Measurements from ENCODE around the gene GBP3.
"Not testable (repeated sequence)": the region's sequence is repeated elsewhere in the genome, so short reads cannot be mapped to it uniquely, and the experiment has no call there.

The GBP3 gene

DNA sequence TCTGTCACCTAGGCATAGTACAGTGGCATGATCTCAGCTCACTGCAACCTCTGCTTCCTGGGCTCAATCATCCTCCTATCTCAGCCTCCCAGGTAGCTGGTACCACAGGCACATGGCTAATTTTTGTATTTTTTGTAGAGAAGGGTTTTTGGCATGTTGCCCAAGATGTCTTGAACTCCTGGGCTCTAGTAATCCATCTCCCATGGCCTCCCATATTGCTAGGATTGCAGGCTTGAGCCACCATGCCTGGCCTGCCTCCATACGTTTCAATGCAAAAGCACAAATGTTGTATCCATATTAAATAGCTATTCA, 17.6 kb upstream of the GBP3 start:
- no peak for DNase-seq (ENCODE audit: low read depth)

DNA sequence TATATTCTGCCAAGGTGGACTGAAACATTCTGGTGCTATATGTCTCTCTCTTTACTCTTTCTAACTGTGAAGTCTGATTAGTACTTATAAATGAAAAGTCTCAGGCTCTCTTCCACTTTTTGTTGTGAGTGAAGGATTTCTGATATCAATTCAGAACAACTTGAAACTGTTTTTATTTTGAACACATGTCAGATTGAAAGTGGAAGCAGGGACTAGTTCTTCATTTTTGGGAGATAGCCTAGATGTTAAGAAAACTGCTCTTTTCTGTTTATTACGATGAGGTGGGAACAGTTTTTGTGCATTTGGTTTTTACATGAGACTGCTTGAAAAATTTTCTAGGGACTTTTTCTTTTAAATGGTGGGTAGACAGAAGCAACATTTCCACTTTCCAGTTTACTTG, 14.5 kb upstream of the GBP3 start:
- no peak for DNase-seq (ENCODE audit: low read depth)

DNA sequence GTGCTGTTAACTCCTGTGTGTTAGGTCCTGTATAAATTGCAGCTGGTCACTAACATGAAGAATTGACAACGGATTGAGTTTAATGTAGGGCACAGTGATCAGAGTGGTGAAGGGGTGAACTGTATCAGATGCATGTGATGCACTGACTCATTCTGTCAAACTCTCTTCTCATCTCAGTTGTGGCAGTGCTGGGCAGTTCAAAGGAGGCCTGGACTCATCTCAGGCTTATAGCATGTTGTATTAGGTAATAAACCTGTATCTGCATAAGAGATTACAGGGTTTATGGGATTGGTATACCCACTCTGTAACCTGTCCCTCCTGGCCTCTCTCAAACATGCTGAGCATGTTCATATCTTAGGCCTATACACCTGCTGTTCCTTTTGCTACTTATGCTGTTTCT, 12.4 kb upstream of the GBP3 start:
- DNase-seq (ENCODE audit: low read depth): no peak

DNA sequence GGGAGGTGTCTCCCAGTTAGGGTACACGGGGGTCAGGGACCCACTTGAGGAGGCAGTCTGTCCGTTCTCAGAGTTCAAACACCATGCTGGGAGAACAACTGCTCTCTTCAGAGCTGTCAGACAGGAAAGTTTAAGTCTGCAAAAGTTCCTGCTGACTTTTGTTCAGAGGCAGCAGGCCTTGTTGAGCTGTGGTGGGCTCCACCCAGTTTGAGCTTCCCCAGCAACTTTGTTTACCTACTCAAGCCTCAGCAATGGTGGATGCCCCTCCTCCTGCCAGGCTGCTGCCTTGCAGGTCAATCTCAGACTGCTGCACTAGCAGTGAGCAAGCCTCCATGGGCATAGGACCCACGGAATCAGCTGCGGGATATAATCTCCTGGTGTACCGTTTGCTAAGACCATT, 11.3 kb upstream of the GBP3 start:
- DNase-seq (ENCODE audit: low read depth): not testable (repeated sequence)

DNA sequence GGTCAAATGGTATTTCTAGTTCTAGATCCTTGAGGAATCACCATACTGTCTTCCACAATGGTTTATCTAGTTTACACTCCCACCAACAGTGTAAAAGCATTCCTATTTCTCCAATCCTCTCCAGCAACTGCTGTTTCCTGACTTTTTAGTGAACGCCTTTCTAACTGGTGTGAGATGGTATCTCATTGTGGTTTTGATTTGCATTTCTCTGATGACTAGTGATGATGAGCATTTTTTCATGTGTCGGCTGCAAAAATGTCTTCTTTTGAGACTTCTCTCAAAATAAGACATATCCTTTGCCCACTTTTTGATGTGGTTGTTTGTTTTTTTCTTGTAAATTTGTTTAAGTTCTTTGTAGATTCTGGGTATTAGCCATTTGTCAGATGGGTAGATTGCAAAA, 6.4 kb upstream of the GBP3 start:
- DNase-seq (ENCODE audit: low read depth): not testable (repeated sequence)

DNA sequence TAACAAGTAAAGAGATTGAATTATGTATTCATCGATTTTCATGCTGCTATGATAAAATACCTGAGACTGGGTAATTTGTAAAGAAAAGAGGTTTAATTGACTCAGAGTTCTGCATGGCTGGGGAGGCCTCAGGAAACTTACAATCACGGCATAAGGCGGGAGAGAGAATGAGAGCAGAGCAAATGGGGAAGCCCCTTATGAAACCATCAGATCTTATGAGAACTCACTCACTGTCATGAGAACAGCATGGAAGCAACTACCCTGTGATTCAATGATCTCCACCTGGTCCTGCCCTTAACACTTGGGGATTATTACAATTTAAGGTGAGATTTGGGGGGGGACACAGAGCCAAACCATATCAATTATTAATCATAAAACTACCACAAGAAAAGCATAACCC, 3.3 kb upstream of the GBP3 start:
- DNase-seq (ENCODE audit: low read depth): no peak

DNA sequence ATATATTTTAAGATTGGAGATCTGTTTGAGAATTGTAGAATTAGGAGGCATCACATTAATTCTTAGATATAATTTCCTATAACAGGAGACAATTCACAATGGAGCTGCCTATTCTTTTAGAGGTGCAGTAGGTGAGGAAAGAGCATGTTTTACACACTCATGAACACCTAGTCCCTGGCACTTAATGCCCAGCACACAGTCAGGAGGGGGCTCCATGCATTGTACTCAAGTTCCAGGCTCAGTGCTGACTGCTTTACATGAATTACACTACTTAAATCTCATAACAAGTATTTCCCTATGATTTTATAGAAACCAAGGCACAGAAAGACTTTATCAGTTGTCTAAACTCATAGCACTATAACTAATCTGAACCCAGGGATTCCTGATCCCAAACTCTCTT, 360 bp upstream of the GBP3 start:
- DNase-seq (ENCODE audit: low read depth): no peak

DNA sequence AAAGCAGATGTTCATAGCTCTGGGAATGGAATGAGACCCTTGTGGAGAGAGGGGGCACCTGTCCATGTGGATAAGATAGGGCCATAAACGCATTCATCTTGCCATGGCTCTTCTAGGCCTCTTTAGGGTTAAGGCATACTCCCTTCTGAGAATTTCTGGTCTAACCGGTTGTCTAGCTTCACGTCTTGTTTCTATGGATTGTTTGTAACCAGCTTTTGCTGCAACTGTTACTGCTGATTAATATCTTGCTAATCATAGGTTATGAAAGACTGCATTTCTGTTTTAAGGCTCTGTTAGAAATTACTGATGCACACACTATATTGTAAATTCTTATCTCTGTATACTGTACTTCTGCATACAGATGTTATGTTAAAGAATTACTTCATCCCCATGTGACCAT, 4.3 kb downstream of the GBP3 start:
- not testable (repeated sequence) for DNase-seq (ENCODE audit: low read depth)

DNA sequence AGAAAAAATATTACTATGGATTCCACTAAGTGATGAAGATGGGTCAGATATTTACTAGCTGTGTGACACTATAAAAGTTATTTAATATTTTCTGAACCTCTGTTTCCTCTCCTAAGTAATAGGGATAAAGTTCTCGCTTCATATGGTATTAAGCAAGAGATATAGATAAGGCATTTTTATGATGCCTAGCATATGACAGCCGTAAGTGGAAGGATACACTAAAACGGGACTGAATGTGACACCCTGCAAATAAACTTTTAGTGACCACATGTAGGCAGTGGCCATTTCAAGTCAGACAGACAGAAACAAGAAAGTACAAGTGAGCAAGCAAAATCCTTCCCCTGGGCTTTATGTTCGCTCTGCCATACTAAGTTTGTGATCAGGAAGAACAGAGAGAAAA, 14.2 kb downstream of the GBP3 start:
- DNase-seq (ENCODE audit: low read depth): no peak

DNA sequence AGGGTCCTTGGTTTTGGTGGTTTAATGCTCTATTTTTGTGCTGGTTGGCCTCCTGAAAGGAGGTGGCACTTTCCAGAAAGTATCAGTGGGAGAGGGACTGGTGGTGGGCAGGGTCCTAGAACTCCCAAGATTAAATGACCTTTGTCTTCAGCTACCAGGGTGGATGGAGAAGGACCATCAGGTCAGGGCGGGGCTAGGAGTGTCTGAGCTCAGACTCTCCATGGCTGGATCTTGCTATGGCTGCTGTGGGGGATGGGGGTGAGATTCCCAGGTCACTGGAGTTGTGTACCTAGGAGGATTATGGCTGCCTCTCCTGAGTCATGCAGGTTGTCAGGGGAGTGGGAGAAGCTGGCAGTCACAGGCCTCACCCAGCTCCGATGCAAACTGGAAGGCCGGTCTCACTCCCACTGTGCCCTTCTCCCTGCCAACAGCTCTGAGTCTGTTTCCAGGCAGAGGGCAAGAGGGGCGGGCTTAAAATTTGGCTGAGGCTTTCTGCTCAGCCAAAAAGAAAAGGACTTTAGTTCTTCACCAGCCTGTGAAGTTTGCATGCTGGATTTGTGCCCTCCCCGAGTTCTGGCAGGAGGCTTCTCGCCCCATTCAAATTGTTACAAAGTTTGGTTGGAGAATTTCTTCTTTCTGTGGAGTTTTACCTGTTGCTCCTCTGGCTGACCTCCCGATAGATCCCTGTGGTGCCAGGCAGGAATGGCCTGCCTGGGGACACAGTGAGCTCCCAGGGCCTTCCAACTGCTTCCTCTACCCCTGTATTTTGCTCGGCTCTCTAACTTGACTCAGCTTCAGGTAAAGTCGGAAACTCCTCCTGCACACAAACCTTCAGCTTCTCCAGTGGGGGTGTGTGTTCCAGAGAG, 17.1 kb downstream of the GBP3 start:
- no peak for DNase-seq (ENCODE audit: low read depth)

DNA sequence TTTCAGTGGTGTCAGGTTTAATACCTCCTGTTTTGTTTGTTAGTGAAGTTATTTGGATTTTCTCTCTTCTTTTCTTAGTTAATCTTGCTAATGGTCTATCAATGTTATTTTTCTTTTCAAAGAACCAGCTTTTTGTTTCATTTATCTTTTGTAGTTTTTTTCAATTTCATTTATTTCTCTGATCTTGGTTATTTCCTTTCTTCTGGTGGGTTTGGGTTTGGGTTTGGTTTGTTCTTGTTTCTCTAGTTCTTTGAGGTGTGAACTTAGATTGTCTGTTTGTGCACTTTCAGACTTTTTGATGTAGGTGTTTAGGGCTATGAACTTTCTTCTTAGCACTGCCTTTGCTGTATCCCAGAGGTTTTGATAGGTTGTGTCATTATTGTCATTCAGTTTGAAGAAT, 20.5 kb downstream of the GBP3 start:
- not testable (repeated sequence) for DNase-seq (ENCODE audit: low read depth)

DNA sequence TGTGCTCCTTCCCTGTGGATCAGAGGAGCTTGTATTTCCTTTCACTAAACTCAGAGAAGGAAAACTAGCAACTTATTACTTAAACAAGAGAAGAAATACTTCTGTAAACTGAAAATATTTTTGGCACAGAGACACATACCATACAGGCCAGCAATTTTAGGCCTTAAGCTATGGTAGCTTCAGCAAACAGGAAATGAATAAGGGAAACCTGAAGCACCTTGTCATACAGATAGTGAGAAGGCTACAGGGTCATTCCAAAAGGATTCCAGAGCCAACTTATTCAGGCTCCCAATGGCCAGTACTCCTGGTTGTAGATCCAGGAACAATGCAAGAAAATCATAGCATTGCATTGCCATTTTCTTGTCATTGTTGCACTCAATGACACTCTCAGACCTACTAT, 21.2 kb downstream of the GBP3 start:
- no peak for DNase-seq (ENCODE audit: low read depth)

DNA sequence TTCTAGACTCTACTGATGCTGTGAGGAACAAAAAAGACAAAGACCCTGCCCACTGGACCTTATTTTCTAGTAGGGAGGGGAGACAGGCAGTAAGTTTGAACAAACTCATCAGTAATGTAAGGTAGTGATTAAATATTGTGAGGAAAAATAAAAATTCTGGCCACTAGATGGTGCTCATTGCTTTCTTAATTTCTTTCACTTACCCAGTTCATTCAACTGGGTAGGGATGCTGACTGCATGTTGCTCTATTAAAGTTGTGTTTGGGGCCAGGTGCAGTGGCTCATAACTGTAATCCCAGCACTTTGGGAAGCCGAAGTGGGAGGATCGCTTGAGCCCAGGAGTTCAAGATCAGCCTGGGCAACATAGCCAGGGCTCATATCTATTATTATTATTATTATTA, 23.9 kb downstream of the GBP3 start:
- DNase-seq (ENCODE audit: low read depth): peak; percentile 53

DNA sequence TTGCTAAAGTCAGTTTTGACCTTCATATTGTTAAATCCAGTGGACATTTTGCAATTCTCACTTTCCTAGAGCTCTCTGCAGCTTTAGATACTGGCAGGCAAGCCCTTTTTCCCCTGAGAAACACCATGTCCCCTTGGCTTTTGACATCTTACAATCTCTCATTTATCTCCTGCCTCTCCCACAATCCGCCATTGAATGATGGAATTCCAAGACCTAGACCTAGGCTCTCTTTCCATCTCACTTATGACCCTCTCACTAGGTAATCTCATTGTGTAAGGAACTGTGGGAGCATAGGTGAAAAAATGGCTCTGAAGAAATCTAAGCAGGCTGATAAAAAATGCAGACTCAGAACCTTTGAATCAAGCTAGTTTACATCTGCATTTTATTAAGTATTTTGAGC, 32.2 kb downstream of the GBP3 start:
- no peak for DNase-seq (ENCODE audit: low read depth)

DNA sequence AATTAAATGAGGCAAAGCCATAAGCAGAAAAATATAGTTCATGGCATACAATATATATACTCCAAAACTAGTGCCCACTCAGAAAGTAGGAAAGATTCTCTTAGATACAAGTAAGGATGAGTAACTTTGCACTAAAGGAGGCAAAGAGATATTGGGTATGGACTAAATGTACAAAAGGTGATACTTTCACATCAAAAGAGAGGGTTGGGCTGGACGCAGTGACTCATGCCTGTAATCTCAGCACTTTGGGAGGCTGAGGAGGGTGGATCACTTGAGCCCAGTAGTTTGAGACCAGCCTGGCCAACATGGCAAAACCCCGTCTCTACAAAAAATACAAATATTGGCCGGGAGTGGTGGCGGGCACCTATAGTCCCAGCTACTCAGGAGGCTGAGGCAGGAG, 37.0 kb downstream of the GBP3 start:
- no peak for DNase-seq (ENCODE audit: low read depth)

DNA sequence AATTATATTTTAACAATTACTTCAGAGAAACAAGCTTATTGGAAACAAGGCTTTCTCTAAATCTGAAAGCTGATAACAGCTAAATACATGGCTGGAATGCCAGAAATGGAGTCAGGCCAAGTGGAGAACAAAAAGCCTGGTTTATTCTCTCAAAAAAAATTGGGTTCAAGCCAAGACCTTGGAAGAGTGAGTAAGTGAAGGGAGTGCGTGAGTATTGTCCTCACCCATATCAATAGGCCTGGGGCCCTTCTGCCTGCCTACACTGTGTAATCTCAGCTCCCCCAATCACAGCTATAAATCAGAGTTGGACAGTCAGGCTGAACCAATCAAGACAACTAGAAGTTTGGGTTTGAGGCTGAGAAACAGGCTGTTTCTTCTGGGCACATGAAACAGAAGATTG, 37.6 kb downstream of the GBP3 start:
- DNase-seq (ENCODE audit: low read depth): peak; percentile 77

DNA sequence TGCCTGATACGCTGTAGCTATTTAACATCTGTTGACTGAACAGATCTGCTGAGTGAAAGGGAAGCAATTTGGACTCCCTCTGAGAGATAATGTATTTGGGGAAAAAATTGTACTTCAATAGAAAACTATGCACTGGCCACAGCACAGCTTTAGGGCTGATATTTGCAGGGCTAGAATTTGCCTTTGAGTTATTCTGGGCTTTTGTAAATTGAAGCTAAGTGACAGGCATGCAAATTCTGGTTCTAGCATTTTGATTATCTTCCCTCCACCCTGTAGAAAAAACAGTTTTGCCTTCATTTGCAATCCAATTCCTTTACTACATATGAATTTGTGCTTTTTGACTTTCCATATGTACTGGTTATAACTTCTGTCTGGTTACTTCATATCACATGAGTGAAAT, 38.1 kb downstream of the GBP3 start:
- DNase-seq (ENCODE audit: low read depth): no peak

DNA sequence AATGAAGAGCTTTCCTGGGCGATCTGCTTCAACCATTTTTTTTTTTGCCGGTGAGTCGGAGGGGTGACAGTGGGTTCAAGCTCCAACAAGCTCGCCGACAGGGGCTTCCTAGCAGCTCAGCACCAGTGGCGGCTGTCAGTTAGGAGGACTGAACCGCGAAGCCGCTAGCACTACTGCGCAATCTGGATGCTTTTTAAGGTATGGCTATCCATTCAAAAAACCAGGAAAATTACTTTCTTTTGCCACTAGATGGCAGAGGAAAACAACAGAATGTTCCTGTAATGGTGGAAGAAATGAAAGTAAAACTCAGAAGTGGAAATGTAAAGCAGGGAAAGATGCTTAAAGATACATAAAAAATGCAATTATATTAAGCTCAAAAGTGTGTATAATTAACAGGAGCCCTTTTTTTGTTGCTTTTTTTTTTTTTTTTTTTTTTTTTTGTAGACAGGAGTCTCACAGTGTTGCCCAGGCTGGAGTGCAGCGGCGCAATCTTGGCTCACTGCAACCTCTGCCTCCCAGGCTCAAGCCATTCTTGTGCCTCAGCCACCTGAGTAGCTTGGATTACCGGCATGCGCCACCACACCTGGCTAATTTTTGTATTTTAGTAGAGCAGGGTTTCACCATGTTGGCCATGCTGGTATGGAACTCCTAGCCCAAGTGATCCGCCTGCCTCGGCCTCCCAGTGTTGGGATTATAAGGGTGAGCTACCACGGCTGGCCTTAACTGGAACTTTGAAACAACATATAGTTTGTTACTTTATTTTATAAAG, 38.7 kb downstream of the GBP3 start:
- DNase-seq (ENCODE audit: low read depth): no peak

DNA sequence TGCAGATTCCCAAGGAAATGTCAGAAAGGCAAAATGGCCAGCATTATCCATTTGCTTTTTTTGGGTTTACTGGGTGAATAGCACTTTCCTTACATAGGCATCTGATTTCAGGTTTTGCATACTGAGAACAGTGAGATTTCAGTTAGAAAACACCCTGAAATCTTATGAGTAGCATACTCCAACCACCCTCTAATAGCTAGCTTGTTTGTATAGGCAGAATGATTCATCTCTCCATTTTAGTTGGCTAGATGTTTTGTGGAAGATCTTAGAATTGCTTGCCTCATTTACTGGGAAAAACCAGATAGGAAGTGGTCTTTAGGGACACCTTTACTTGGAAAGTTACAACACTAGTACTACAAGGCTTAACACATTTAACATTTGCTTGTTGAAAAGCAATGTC, 40.6 kb downstream of the GBP3 start:
- no peak for DNase-seq (ENCODE audit: low read depth)

DNA sequence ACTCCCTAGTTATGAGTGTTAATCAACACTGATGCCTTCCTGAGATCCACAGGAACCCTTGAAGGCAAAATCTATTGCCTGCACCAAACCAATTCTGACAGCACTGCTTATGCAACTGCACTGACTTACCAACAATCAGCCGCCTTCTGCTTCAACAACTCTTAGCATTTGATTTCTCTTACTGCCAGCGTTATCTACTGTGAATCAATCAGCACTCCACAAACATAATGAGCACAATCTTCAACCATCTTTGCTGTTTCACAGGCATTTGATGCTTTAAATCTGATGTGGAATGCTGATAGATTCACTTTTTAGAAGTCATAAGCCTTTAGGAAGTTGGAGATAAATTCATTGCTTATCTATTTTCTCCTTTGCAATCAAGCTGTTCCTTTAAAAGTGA, 41.2 kb downstream of the GBP3 start:
- DNase-seq (ENCODE audit: low read depth): not testable (repeated sequence)

DNA sequence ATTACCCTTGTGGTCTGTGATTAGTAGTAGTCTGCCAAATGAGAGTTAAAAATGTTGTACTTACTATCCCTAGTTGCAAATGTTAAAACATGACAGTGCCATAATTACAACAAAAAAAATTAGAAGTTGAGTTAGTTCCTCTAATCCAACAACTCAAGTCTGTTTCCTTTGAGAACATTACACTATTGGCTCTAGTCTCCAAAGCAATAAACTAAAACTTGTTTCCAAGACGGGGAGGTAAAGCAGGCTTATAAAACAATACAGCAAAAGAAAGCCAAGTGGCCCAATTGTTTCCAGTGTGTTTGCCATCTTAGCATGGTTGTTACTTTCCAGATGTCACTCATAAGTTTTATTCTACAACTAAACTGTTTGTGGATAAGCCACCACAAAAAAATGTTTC, 41.8 kb downstream of the GBP3 start:
- DNase-seq (ENCODE audit: low read depth): no peak

DNA sequence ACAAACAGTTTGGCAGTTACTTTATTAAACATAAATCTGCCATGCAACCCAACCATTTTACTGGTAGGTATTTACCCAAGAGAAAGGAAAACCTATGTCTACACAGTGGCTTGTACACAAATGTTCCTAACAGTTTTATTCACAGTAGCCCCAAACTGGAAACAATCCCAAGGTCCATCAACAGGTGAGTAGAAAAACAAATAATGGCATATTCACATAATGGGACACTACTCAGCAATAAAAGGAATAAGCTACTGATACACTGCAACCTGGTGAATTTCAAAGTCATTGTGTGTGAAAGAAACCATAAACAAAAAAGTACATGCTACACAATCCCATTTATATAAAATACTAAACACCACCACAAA, 42.9 kb downstream of the GBP3 start:
- DNase-seq (ENCODE audit: low read depth): no peak

DNA sequence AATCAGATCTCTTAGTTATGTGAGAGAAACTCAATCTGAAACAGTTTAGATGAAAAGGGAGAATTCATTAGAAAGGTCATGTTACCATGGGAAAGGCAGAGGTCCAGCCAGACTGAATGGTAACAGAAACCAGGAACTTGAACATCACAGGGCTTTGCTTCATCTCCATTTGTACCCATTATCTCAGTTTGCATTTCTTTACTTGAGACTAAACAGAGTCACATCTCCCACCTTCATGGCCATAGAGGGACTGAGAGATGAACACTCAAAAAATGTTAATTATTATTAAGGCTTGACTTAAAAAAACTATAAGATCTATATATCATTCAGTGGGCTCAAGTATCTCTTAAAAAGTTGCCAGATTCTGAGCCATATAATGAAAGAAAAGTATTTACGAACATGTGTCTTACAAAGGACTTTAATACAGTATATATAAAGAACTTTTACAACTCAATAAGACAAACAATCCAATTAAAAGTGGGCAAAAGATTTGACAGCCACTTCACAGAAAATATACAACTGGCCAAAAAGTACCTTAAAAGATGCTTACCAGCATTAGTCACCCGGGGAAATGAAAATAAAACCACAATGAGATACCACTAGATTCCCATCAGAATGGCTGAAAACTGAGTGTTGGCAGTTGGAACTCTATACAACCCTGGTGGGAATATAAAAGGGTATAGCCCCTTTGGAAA, 43.5 kb downstream of the GBP3 start:
- DNase-seq (ENCODE audit: low read depth): no peak

All from HS-5 (cell line).